Liver (tissue), 9 donors: ENCODE measurements around the gene RAPGEF1. TPM values are rescaled to one million over a fixed set of nuclear protein-coding genes. Genes with fewer than 3 reads are reported as not detected.

Experiments used
- DNase-seq: peaks from one replicate; pipeline ENCODE4 v3.0.0-alpha.2; 2017; ENCODE audit warnings: low spot score
- H3K27ac ChIP-seq, 2 donors: one replicate each; pipeline ENCODE4 v1.7.0; 2013; ENCODE audit warnings: inconsistent platforms in 2 of 2, low read length in 2 of 2, control low read depth in 1 of 2, low read depth in 1 of 2, mild to moderate bottlenecking in 1 of 2
- H3K27me3 ChIP-seq, 4 donors: one replicate each; pipeline versions ENCODE4 v1.6.1 to v1.7.0; 2013; ENCODE audit warnings: low read length in 3 of 4, inconsistent platforms in 1 of 4, mild to moderate bottlenecking in 1 of 4, moderate library complexity in 1 of 4; ENCODE audit not compliant: control insufficient read depth in 4 of 4, insufficient read depth in 4 of 4
- H3K36me3 ChIP-seq, 4 donors: one replicate each; pipeline versions ENCODE4 v1.6.1 to v1.7.0; 2013; ENCODE audit warnings: low read length in 3 of 4, mild to moderate bottlenecking in 3 of 4, low read depth in 1 of 4, moderate library complexity in 1 of 4; ENCODE audit not compliant: control insufficient read depth in 4 of 4, insufficient read depth in 3 of 4
- H3K4me1 ChIP-seq, 4 donors: one replicate each; pipeline versions ENCODE4 v1.6.1 to v1.7.0; 2013; ENCODE audit warnings: low read length in 3 of 4, mild to moderate bottlenecking in 3 of 4, moderate library complexity in 1 of 4; ENCODE audit not compliant: control insufficient read depth in 4 of 4, insufficient read depth in 4 of 4
- H3K4me3 ChIP-seq, 3 donors: one replicate each; pipeline versions ENCODE4 v1.6.1 to v1.7.0; 2013; ENCODE audit warnings: low read length in 3 of 3, control low read depth in 1 of 3, low read depth in 1 of 3, mild to moderate bottlenecking in 1 of 3
- H3K9ac ChIP-seq, 2 donors: one replicate each; pipeline ENCODE4 v1.7.0; 2013; ENCODE audit warnings: low read length in 2 of 2, mild to moderate bottlenecking in 2 of 2, moderate library complexity in 2 of 2, control low read depth in 1 of 2, low read depth in 1 of 2
- H3K9me3 ChIP-seq, 4 donors: one replicate each; pipeline versions ENCODE4 v1.6.1 to v1.7.0; 2013; ENCODE audit warnings: low read length in 3 of 4; ENCODE audit not compliant: control insufficient read depth in 4 of 4
- EGR1 ChIP-seq, 2 donors: IDR thresholded peaks; 2 replicates each; pipeline ENCODE4 v1.6.1; 2016 to 2018; ENCODE audit warnings: antibody characterized with exemption in 2 of 2, low read depth in 2 of 2
- FOXA1 ChIP-seq: IDR thresholded peaks from 2 replicates; pipeline ENCODE4 v1.6.1; 2016; ENCODE audit warnings: antibody characterized with exemption
- FOXA2 ChIP-seq: IDR thresholded peaks from 2 replicates; pipeline ENCODE4 v1.6.1; 2016; ENCODE audit warnings: antibody characterized with exemption
- GABPA ChIP-seq, 2 donors: IDR thresholded peaks in 1 of 2; conservative IDR thresholded peaks in 1 of 2; 2 replicates each; pipeline ENCODE4 v1.6.1; 2016; ENCODE audit warnings: antibody characterized with exemption in 2 of 2, mild to moderate bottlenecking in 1 of 2, moderate library complexity in 1 of 2
- HNF4A ChIP-seq, 2 donors: conservative IDR thresholded peaks; 2 replicates each; pipeline ENCODE4 v1.6.1; 2016; ENCODE audit warnings: antibody characterized with exemption in 2 of 2, mild to moderate bottlenecking in 2 of 2
- HNF4G ChIP-seq: IDR thresholded peaks from 2 replicates; pipeline ENCODE4 v1.6.1; 2016; ENCODE audit warnings: antibody characterized with exemption
- JUND ChIP-seq, 2 donors: IDR thresholded peaks; 2 replicates each; pipeline ENCODE4 v1.6.1; 2016; ENCODE audit warnings: antibody characterized with exemption in 2 of 2
- MAX ChIP-seq: IDR thresholded peaks from 2 replicates; pipeline ENCODE4 v1.6.1; 2016; ENCODE audit warnings: antibody characterized with exemption
- RAD21 ChIP-seq, 2 donors: IDR thresholded peaks; 2 replicates each; pipeline ENCODE4 v1.6.1; 2016; ENCODE audit warnings: antibody characterized with exemption in 2 of 2, mild to moderate bottlenecking in 2 of 2
- REST ChIP-seq: IDR thresholded peaks from 2 replicates; pipeline ENCODE4 v1.6.1; 2016; ENCODE audit warnings: antibody characterized with exemption, mild to moderate bottlenecking
- RXRA ChIP-seq, 2 donors: IDR thresholded peaks; 2 replicates each; pipeline ENCODE4 v1.6.1; 2017 to 2018; ENCODE audit warnings: antibody characterized with exemption in 2 of 2, mild to moderate bottlenecking in 1 of 2
- SP1 ChIP-seq: IDR thresholded peaks from 2 replicates; pipeline ENCODE4 v1.6.1; 2018; ENCODE audit warnings: antibody characterized with exemption, mild to moderate bottlenecking
- TAF1 ChIP-seq: conservative IDR thresholded peaks from 2 replicates; pipeline ENCODE4 v1.6.1; 2016; ENCODE audit warnings: antibody characterized with exemption, mild to moderate bottlenecking
- YY1 ChIP-seq: IDR thresholded peaks from 2 replicates; pipeline ENCODE4 v1.6.1; 2016; ENCODE audit warnings: antibody characterized with exemption, mild to moderate bottlenecking
- WGBS: extraction: QIAGEN DNeasy Blood & Tissue Kit; methylation state at CpG from one replicate; pipeline ENCODE4 v1.1.7; 2013; 5-methylcytosine and 5-hydroxymethylcytosine counted together
- polyA plus RNA-seq, 2 donors: library from polyadenylated mRNA; stranded (reverse) in 1 of 2; unstranded in 1 of 2; fragments of 200-250 nt in 1 of 2; fragments of >200 nt in 1 of 2; fragmentation: Nextera tagmentation in 1 of 2; extraction: Ambion mirVana in 1 of 2; gene quantifications; one replicate each; pipeline versions ENCODE4 v1.2.1 to v1.2.3, GENCODE V29; 2013 to 2015
- total RNA-seq, 2 donors: library from RNA; depleted of rRNA; stranded (reverse); fragments of >200 nt; gene quantifications; one replicate each; pipeline ENCODE4 v1.2.3, GENCODE V29; 2014
- TF ChIP-seq, protein P1 (sequence below): IDR thresholded peaks from 2 replicates; pipeline ENCODE4 v1.6.1; 2016; ENCODE audit warnings: antibody characterized with exemption
- TF ChIP-seq, protein P2 (sequence below): fragments of 150-350 bp; IDR thresholded peaks from 2 replicates; pipeline ENCODE4 v1.5.1; 2017; ENCODE audit warnings: improper control_type of control experiment, low read depth, low read length; ENCODE audit not compliant: missing input control
- donor health status: healthy.
- donor health status: healthy.
- donor health status: healthy.
- donor health status: healthy.
- donor health status: healthy.

RAPGEF1 gene
- total and polyA plus RNA-seq, 4 donors, result 5.6 to 19.7 (median 16.8) TPM

DNA sequence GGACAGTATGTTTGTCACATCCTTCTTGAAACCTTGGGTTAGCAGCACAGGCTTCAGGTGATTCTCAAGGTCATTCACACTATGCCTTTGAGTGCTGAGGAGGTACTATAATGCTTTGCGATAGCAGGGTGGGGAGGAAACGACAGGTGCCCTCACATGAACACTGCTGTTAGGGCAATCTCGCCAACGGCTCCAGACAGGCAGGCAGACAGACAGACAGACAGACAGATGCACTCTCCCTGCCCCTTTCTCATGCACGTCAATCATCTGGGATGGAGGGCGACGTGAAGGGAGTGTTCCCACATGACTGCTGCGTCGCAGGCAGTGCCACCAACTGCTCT, 82.9 kb downstream of the RAPGEF1 start:
- H3K4me1 ChIP-seq, result peaks cover 4 to 34% (median 13%) of the 10 kb centered on the region in 4 donors
- WGBS, result 82% methylated on average over 9 of the region's 9 CpGs
- no peak for DNase-seq

More for the DNA sequence above, 82.9 kb downstream of the RAPGEF1 start:
- Histone ChIP-seq H3K9ac (no peak overlapping the region), H3K27me3 (no peaks in the 10 kb centered on the region), H3K27ac (peak overlapping the region; percentile 47 to 96), H3K4me3 (no peak overlapping the region), H3K36me3 (no peaks in the 10 kb centered on the region), H3K9me3 (no peaks in the 10 kb centered on the region)
- TF ChIP-seq SP1 (no peak), RXRA (IDR thresholded peaks at IDR 0.05) (no peak), REST (no peak), MAX (no peak), HNF4G (no peak), FOXA2 (no peak), RAD21 (IDR thresholded peaks at IDR 0.05) (no peak), YY1 (no peak), JUND (IDR thresholded peaks at IDR 0.05) (no peak), GABPA (IDR thresholded peaks at IDR 0.05 in 1 of 2, conservative IDR thresholded peaks at IDR 0.05 in 1 of 2) (no peak), EGR1 (IDR thresholded peaks at IDR 0.05; ENCODE audit: low read depth in 2 of 2) (no peak), TAF1 (no peak), FOXA1 (no peak), HNF4A (conservative IDR thresholded peaks at IDR 0.05) (no peak)
- TF ChIP-seq, protein P1, sequence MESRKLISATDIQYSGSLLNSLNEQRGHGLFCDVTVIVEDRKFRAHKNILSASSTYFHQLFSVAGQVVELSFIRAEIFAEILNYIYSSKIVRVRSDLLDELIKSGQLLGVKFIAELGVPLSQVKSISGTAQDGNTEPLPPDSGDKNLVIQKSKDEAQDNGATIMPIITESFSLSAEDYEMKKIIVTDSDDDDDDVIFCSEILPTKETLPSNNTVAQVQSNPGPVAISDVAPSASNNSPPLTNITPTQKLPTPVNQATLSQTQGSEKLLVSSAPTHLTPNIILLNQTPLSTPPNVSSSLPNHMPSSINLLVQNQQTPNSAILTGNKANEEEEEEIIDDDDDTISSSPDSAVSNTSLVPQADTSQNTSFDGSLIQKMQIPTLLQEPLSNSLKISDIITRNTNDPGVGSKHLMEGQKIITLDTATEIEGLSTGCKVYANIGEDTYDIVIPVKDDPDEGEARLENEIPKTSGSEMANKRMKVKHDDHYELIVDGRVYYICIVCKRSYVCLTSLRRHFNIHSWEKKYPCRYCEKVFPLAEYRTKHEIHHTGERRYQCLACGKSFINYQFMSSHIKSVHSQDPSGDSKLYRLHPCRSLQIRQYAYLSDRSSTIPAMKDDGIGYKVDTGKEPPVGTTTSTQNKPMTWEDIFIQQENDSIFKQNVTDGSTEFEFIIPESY, result no peak
- TF ChIP-seq, protein P2, sequence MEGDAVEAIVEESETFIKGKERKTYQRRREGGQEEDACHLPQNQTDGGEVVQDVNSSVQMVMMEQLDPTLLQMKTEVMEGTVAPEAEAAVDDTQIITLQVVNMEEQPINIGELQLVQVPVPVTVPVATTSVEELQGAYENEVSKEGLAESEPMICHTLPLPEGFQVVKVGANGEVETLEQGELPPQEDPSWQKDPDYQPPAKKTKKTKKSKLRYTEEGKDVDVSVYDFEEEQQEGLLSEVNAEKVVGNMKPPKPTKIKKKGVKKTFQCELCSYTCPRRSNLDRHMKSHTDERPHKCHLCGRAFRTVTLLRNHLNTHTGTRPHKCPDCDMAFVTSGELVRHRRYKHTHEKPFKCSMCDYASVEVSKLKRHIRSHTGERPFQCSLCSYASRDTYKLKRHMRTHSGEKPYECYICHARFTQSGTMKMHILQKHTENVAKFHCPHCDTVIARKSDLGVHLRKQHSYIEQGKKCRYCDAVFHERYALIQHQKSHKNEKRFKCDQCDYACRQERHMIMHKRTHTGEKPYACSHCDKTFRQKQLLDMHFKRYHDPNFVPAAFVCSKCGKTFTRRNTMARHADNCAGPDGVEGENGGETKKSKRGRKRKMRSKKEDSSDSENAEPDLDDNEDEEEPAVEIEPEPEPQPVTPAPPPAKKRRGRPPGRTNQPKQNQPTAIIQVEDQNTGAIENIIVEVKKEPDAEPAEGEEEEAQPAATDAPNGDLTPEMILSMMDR, result no peak
